Type B pancreatic cell (in vitro differentiated cells): Measurements from ENCODE around the gene COL4A2. TPM values are rescaled to one million over a fixed set of nuclear protein-coding genes. Genes with fewer than 3 reads are reported as not detected.

Source experiments
- DNase-seq: peaks from one replicate; pipeline ENCODE4 v3.0.0; 2021; ENCODE audit warnings: mixed read lengths; ENCODE audit not compliant: unreplicated experiment; ENCODE audit errors: extremely low spot score
- H3K27ac Mint-ChIP-seq: 2 replicates; pipeline ENCODE4 v1.8.0; 2021; ENCODE audit warnings: mild to moderate bottlenecking, mixed read lengths
- H3K27me3 Mint-ChIP-seq: 2 replicates; pipeline ENCODE4 v1.8.0; 2021; ENCODE audit warnings: mixed read lengths
- H3K36me3 Mint-ChIP-seq: 2 replicates; pipeline ENCODE4 v1.8.0; 2021; ENCODE audit warnings: mixed read lengths
- H3K4me1 Mint-ChIP-seq: one replicate; pipeline ENCODE4 v1.8.0; 2021; ENCODE audit warnings: mixed read lengths; ENCODE audit not compliant: unreplicated experiment
- H3K4me3 Mint-ChIP-seq: 2 replicates; pipeline ENCODE4 v1.8.0; 2021; ENCODE audit warnings: mild to moderate bottlenecking, mixed read lengths
- H3K9me3 Mint-ChIP-seq: 2 replicates; pipeline ENCODE4 v1.8.0; 2021; ENCODE audit warnings: mixed read lengths
- total RNA-seq: library from RNA; stranded (reverse); gene quantifications from 2 replicates; pipeline ENCODE4 v1.2.1, GENCODE V29; 2021; ENCODE audit warnings: low replicate concordance
- TF ChIP-seq, protein P1 (sequence below): fragments of 200-600 bp; sonication (generic); conservative IDR thresholded peaks from 2 replicates; pipeline ENCODE4 v1.5.0; 2021; ENCODE audit warnings: antibody characterized with exemption, mild to moderate bottlenecking

Gene COL4A2
- total RNA-seq, 1 donor from 2014 or later, result 145 TPM

GRCh38 chr13:110415669-110416068 lies 108.6 kb downstream of the COL4A2 start:
- Mint-ChIP-seq H3K36me3 (peaks cover 16% of the 10 kb centered on the region), H3K9me3 (no peaks in the 10 kb centered on the region), H3K27ac (no peak overlapping the region), H3K4me3 (no peak overlapping the region), H3K27me3 (no peaks in the 10 kb centered on the region), H3K4me1 (peaks cover 24% of the 10 kb centered on the region)
- TF ChIP-seq, protein P1, sequence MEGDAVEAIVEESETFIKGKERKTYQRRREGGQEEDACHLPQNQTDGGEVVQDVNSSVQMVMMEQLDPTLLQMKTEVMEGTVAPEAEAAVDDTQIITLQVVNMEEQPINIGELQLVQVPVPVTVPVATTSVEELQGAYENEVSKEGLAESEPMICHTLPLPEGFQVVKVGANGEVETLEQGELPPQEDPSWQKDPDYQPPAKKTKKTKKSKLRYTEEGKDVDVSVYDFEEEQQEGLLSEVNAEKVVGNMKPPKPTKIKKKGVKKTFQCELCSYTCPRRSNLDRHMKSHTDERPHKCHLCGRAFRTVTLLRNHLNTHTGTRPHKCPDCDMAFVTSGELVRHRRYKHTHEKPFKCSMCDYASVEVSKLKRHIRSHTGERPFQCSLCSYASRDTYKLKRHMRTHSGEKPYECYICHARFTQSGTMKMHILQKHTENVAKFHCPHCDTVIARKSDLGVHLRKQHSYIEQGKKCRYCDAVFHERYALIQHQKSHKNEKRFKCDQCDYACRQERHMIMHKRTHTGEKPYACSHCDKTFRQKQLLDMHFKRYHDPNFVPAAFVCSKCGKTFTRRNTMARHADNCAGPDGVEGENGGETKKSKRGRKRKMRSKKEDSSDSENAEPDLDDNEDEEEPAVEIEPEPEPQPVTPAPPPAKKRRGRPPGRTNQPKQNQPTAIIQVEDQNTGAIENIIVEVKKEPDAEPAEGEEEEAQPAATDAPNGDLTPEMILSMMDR, result no peak
- no peak for DNase-seq

GRCh38 chr13:110416131-110417025 lies 109.3 kb downstream of the COL4A2 start:
- TF ChIP-seq, protein P1, result no peak

GRCh38 chr13:110418944-110419343 lies 111.9 kb downstream of the COL4A2 start:
- peaks cover 16% of the 10 kb centered on the region for H3K36me3 Mint-ChIP-seq
- DNase-seq, result no peak
- TF ChIP-seq, protein P1, result no peak
- no peak overlapping the region for H3K27ac Mint-ChIP-seq
- H3K4me1 Mint-ChIP-seq, result peaks cover 4% of the 10 kb centered on the region
- H3K9me3 Mint-ChIP-seq, result no peaks in the 10 kb centered on the region
- no peaks in the 10 kb centered on the region for H3K27me3 Mint-ChIP-seq
- H3K4me3 Mint-ChIP-seq, result no peak overlapping the region

More at GRCh38 chr13:110416131-110417025, 109.3 kb downstream of the COL4A2 start:
- Mint-ChIP-seq H3K27me3 (no peaks in the 10 kb centered on the region), H3K27ac (no peak overlapping the region), H3K4me1 (peaks cover 18% of the 10 kb centered on the region), H3K36me3 (peaks cover 16% of the 10 kb centered on the region), H3K9me3 (no peaks in the 10 kb centered on the region), H3K4me3 (no peak overlapping the region)
- DNase-seq, result no peak

DNA sequence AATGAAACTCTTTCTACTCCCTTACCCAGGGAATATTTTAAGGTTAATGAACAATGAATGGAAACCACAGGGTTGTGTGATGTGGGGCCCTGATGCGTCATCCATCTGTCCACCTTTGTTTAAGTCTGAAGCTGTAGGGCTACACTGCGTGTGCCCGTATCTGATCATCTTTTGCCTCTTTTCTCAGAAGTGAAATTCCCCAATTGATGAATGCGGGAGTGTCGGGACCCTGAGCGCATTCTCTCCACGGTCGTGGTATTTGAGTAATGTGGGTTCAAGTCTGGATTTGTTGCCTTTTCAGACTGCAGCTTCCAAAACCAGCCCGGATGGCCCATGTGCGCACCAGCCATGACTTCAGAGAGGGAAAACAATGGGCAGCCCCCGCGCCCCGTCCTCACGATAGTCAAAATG lies 112.3 kb downstream of the COL4A2 start:
- TF ChIP-seq, protein P1, result no peak
- no peaks in the 10 kb centered on the region for H3K27me3 Mint-ChIP-seq
- peaks cover 16% of the 10 kb centered on the region for H3K36me3 Mint-ChIP-seq
- no peak for DNase-seq
- no peaks in the 10 kb centered on the region for H3K9me3 Mint-ChIP-seq
- no peak overlapping the region for H3K27ac Mint-ChIP-seq
- no peak overlapping the region for H3K4me3 Mint-ChIP-seq
- peaks cover 3% of the 10 kb centered on the region for H3K4me1 Mint-ChIP-seq

DNA sequence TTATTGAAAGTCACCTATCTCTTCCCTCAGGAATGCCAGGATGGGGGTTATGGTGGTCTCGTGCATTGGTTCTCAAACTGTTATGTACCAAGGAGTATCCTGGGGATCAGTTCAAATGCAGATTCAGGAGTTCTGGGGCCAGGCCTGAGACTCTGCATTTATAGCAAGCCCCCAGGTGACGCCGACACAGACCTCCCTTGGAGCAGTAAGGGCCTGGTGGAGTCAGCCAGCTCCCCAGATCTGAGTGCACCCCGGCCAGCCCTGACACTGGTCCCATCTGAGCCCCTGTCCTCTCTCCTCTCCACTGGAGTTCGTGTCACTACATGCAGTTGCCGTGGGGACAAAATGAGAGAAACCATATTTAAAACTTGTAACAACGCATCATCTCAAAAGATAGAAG lies 112.9 kb downstream of the COL4A2 start:
- Mint-ChIP-seq H3K27me3 (no peaks in the 10 kb centered on the region), H3K36me3 (peaks cover 16% of the 10 kb centered on the region), H3K4me1 (no peaks in the 10 kb centered on the region), H3K27ac (no peak overlapping the region), H3K9me3 (no peaks in the 10 kb centered on the region), H3K4me3 (no peak overlapping the region)
- TF ChIP-seq, protein P1, result no peak
- no peak for DNase-seq
